HG03025 (cell line): ENCODE data around the gene RAB11B.
"Not testable (repeated sequence)": the region's sequence is repeated elsewhere in the genome, so short reads cannot be mapped to it uniquely, and the experiment has no call there.

Source experiments
- ATAC-seq: cut with Tn5 transposase; IDR thresholded peaks from one replicate; pipeline ENCODE4 v1.9.1; 2021; ENCODE audit warnings: mild to moderate bottlenecking, moderate library complexity; ENCODE audit not compliant: unreplicated experiment, low FRiP score

Gene RAB11B

DNA sequence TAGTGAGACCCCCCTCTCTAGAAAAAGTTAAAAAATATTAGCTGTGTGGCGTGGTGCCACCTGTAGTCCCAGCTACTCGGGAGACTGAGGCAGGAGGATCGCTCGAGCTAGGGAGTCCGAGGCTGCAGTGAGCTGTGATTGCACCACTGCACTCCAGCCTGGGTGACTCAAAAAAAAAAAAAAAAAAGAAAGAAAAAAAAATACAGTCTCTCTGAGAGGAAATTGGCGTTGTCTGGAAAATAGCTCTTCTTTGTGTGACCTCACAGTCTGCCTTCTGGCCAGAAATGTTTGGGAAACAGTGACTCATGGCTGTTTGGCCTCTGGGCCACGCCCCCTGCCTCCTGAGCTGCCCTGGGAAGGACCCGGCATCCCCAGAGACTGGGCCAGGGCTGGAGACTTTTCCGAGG, 33.7 kb downstream of the RAB11B start:
- ATAC-seq = no peak

DNA sequence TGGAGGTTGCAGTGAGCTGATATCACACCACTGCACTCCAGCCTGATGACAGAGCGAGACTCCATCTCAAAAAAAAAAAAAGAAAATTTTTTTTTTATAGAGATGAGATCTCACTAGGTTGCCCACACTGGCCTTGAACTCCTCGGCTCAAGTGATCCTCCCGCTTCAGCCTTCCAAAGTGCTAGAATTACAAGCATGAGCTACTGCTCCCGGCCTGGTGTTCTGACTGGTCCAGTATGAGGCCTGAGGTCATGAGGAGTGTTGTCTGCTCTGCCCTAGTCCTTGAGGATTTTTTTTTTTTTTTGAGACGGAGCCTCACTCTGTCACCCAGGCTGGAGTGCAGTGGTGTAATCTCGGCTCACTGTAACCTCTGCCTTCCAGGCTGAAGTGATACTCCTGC, 35.2 kb downstream of the RAB11B start:
- not testable (repeated sequence) for ATAC-seq

DNA sequence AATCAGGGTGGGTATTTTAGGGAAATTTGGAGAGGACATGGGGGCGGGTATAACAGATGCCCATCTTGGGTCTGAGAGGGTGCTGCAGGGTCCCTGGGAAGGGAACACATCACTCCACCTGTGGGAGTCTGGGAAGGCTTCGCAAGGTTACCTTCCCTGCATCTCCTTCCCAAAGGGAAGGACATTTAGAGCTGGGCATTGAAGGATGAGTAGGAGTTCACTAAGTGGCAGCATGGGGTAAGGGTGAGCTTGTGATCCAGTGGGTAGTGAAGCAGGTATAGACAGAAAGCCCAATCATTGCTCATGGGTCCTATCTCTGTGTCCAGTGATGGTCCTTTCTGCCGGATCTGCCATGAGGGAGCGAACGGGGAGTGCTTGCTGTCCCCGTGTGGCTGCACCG, 36.1 kb downstream of the RAB11B start:
- no peak for ATAC-seq

DNA sequence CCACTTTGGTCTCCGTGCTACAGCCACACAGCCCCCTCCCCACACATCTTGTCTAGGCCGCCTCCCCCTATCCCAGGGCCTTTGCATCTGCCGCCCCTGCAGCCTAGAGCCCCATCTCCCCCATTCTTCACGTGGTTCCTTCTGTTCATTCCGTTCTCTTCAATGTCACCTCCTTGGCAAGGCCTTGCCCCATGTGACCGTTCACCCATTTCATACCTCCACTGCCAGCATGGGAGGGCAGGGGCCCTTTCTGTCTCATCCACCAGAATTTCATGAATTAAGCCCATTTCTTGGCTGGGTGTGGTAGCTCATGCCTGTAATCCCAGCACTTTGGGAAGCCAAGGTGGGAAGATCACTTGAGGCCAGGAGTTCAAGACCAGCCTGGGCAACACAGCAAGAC, 38.9 kb downstream of the RAB11B start:
- no peak for ATAC-seq

DNA sequence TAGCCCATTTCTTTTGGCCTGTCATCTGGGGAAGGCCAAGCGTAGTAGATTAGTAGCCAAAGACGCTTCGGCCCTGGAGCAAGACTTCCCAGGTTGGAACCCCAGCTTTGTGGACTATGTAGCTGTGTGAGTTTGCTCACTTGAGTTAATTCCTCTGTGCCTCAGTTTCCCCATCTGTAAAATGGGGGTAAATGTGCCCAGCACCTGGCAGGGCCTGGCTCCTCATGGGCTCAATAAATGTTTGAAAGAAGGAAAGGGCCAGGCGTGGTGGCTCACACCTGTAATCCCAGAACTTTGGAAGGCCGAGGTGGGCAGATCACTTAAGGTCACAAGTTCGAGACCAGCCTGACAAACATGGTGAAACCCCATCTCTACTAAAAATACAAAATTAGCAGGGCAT, 39.7 kb downstream of the RAB11B start:
- no peak for ATAC-seq

DNA sequence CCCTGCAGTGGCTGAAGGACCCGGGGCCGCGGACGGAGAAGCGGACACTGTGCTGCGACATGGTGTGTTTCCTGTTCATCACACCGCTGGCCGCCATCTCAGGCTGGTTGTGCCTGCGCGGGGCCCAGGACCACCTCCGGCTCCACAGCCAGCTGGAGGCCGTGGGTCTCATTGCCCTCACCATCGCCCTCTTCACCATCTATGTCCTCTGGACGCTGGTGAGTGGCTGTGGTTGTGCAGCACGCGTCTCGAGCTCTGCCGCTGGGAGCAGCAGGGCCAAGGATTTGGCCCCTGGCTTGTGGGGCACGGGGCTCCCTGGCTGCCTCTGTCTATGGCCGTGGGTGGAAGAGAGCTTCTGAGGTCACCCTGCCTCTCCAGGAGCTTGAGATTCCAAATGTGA, 40.5 kb downstream of the RAB11B start:
- no peak for ATAC-seq

DNA sequence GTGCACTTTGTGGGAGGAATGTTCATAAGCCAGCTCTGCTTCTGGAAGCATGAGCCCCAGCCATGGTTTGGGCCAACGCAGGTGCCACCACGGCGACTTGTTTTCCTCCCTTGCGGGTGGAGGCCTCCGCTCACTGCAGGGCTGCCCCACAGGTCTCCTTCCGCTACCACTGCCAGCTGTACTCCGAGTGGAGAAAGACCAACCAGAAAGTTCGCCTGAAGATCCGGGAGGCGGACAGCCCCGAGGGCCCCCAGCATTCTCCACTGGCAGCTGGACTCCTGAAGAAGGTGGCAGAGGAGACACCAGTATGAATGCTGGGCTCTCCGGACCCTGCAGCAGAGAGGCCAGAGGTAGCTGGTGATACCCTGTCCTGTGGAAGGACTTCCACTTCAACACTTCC, 48.1 kb downstream of the RAB11B start:
- no peak for ATAC-seq

DNA sequence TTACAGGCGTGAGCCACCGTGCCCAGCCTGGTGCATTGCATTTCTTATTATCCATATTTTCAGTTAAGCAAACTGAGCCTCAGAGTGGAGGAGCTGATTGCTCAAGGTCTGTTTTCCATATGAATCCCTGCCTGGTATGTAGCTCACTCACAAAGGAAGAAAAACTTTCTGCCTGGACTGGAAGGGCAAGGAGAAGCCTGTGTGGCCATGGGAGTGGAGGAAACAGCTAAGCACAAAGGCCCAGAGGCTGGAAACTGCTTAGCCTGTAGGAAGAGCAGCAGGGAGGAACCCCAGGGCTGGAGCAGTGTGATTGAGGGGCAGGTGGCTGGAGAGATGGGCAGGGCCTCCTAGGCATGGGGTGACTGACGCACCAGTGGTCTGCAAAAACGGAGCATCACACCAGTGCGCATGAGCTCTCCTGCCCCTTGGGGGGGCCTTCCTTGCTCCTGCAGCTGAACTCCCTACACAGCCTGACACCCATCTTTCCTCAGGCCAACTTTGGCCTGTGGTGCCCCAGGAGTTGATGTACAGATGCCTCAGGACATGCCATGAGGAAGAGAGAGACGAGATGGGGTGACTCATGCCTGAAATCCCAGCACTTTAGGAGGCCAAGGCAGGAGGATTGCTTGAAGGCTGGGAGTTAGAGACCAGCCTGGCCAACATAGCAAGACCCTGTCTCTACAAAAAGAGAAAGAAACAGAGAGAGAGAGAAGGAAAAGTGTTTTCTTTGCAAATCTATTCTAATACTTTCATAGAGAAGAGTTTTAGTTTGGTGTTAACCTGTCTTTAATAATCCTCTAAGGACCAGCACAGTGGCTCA, 51.8 kb downstream of the RAB11B start:
- ATAC-seq = no peak

DNA sequence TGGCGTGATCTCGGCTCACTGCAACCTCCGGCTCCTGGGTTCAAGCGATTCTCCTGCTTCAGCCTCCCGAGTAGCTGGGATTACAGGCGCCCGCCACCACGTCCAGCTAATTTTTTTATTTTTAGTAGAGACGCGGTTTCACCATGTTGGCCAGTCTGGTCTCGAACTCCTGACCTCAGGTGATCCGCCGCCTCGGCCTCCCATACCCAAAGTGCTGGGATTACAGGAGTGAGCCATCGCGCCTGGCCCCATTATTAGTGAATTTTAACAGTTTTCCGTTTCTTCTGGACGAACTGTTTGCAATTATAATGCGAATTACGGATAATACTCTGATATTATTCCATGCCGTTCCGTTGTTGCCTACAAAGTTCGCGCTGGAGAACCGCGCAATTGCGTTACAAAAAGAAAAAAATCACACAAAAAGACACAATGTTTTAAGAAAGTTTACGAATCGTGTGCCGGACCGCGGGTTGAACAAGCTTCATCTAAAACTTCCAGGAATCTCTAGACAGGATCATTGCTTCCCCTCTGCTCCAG, 54.0 kb downstream of the RAB11B start:
- ATAC-seq = not testable (repeated sequence)

DNA sequence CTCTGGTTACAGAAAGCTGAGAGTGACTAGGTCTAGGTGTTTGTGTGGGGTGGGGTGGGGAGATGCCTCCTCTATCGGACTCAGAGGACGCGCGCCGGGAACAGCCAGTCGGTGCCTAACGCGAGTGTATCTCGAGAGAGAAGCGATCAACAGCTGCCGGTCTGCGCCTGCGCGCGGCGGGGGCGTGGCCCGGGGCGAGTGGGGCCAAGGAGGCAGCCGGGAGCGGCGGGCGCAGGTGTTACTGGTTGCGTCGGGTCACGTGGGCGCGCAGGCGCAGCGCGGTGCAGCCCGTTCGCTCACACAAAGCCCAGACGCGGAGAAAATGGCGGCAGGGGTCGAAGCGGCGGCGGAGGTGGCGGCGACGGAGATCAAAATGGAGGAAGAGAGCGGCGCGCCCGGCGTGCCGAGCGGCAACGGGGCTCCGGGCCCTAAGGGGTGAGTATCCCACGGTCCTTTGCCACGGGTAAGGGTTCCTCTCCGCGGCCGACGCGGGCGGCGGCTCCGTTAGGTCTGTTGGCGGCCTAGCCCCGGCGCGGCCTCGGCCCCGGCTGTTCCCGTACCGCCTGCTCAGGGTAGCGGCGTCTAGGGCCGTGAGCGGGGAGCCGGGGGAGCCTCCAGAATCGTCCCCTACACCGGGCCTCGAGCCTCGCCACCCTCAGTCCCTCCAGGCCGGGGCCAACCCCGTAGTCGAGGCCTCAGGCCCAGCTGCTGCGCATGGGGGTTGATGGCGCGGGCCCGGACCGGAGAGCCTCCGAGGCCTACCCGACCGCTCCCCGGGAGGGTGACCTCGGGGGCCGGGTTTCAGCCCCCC, 54.7 kb downstream of the RAB11B start, which contains the start of gene HNRNPM:
Gene HNRNPM, plus strand, starts transcription at position 299 of the 811 bp plus-strand sequence. Its CDS starts 24 bp downstream, at position 323.
- peak; percentile 83 for ATAC-seq

DNA sequence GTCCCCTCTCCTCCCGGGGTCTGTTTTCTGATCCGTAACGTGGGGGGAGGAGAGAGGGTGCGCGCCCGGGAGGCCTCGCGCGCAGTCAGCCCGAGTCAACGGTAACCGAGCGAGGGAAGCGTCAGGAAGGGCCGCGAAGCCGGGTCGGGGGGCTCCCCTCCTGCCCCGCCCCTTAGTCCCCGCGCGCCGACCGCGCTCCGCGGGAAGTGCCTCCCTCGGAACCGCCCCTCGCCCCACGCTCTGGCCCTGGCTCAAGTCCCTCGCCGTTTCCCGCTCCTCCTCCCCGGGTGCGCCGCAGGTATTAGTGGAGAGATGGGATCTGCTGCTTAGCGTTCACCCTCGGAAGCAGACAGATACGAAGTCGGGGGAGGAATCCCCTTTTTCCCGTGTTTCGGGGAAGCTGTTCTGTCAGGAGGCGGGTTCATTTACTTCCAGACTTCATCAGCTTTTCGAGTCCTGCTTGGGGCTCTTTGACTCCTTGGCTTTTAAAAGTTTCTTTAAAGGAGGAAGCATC, 55.4 kb downstream of the RAB11B start:
- no peak for ATAC-seq

DNA sequence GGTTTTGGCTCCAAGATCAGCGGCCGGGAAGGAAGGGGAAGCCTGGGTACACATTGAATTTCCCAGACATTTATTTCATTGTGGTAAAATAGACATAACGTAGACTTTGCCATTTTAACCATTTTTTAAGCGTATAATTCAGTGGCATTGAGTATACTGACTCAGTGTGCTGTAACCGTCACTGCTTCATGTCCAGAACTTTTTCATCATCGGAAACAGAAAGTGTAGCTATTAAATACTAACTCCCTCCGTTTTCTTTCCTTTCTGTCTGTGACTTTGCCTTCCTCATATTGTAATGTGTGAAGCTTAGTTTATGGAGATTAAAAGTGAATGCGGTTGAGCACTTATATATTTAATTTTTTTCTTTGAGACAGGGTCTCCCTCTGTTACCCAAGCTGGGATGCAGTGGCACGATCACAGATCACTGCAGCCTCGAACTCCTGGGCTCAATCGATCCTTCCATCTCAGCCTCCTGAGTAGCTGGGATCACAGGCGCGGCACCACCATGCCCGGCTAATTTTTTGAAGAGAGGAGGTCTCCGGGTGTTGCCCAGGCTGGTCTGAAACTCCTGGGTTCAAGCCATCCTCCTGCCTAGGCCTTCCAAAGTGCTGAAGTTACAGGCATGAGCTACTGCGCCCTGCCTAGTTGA, 56.0 kb downstream of the RAB11B start:
- no peak for ATAC-seq

DNA sequence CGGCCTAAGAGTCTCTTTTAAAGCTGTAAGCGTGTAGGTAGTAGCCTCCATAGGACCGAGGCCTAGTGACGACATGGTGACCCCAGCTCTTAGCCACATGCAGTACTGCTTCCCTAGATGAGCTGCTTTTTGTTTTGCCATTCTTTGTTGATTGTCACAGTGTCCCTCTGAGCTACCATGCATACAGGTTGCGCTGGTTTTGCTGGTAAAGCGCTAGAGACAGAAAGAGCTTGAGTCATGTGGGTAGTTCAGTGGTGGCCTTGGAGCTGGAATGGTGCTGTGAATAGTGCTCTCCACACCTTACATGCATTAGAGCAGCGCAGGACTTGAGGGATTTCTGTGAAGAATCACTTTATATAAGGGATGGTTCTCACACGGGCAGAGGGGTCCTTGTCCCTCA, 59.7 kb downstream of the RAB11B start:
- ATAC-seq = no peak

DNA sequence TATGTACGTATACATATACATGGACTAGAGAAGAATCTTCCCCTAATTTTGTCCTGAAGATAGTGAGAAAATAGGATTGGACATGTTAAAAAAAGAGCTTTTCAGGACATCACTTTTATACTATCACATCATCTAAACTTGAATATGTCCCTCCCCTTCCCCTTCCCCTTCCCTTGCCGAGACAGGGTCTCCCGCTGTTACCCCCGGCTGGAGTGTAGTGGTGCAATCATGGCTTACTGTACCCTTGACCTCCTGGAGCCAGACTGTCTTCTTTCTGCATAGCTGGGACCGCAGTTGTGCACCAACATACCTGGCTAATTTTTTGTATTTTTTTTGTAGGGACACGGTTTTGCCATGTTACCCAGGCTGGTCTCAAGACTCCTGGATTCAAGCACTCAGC, 61.2 kb downstream of the RAB11B start:
- ATAC-seq = no peak

DNA sequence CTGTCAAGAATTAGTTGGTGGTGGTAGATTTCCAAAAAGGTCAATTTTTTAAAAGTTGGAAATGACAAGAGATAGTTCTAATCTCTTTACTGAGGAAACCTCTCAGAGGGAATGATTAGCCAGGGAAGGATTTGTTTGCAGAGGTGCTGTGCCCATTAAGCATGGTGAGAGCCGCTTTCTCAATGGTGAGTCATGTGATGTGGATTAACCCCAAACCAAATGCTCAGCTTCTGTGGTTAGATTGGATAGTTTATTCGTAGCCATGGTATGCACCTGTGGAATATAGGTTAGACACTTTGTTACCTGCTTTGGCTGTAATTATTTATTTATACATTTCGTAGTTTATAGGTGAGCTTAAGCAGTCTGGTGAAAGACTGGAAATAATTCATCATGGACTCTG, 61.7 kb downstream of the RAB11B start:
- no peak for ATAC-seq

DNA sequence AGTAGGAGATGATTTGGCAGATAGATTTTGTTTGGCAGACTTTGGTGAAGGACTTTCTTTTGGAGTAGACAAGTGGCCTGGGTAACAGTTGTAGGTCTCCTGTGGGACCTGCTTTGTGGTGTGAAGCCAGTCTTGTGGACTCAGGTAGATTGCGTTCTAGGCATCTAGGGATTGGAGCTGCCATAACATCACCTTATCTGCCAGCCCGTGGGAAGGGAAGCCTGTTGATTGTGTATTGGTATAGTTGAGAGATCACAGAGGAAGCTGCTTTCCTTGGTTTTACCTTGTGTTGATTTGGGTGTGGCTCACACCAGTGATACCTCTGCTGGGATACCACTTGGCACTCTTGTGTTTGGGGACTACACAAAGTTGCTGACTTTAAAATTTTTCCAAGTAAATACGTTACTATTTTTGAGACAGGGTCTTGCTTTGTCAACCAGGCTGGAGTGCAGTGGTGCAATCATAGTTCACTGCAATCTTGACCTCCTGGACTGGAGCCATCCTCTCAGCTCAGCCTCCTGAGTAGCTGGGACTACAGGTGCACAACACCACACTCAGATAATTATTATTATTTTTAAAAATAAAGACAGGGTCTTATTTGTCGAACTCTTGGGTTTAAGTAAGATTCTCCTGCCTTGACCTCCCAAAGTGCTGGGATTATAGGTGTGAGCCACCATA, 62.4 kb downstream of the RAB11B start:
- no peak for ATAC-seq

DNA sequence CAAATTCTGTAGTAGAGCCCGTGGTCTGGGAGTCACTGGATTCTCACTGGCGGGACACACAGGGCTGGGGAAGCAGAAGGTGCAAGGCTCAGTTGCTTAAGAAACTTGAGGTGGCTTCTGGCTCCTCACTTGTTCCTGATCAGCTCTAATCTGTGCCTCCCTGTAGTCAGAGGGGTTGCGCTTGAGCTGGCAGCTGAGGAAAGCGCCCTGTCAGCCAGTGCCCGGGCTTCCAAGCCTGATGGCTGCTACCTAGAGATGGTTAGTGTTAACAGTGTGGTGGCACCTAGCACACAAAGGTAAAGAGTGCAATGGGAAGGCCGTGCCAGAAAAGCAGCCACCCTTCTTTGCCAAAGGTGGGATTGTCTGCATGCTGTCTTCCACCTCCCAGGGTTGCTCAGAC, 63.5 kb downstream of the RAB11B start:
- ATAC-seq = no peak
